Hematopoietic multipotent progenitor cell treated with erythropoietin and hydrocortisone succinate and interleukin-3 and kit ligand, for 17 days (in vitro differentiated cells): Measurements from ENCODE around the gene GPC5.

Experiments used
- DNase-seq: peaks from one replicate; pipeline ENCODE4 v3.0.0-alpha.2; 2015; ENCODE audit warnings: low spot score

GPC5 gene

DNA sequence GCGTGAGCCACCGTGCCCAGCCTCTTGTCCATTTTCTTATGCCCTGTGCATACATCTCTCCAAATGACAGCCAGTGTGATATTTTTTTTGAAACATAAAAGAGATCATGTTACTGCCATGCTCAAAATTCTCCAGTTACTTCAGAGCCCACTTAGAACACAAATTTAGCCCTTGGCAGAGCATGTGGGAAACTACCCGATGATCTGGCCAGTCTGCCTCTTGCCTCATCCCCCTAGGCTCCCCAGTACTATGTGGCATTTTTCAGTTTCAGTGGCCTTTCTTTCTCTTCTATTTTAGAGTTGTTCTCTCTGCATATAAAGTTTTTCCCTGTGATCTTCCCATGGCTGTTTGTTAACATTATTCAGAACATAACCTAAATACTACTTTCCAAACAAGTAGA lies 323.0 kb downstream of the GPC5 start:
- no peak for DNase-seq

DNA sequence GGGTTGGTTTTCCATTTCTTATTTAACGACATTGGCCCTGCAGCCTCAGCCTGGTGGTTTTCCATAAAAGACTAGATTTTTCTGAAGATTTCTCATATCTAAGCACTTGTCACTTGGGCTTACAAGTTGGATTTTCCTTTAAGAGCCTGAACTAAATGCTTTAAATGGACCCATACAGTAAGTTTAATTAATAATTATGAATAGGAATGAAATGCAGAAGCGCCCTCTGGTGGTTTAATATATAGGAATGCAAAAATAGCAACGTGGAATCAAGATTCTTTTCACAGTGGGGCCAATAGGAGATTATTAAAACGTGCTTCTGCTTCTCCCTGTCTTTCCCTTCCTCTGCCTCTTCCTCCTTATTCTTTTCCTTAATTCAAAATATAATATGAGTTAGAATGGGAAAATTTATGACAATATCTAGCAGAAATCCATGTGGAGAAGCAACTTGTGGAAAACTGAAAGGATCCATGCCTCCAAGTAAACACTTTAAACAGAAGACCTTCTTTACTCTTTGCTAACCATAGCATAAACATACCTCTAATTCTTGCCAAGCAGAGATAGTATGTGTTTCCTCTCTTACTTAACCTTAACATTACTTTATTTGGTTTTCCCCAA lies 324.0 kb downstream of the GPC5 start:
- peak; percentile 4 for DNase-seq

DNA sequence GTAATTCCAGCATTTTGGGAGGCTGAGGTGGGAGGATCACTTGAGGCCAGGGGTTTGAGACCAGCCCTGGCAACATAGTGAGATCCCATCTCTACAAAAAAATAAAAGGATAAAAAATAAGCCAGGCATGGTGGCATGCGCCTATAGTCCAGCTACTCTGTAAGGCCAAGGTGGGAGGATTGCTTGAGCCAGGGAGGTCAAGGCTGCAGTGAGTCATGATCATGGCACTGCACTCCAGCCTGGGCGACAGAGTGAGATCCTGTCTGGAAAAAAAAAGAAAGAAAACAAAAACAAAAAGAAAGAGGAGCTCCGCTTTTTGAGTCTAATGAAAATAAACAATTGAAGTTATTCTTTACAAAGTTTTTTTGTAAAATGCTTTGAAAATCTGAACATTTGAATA lies 326.2 kb downstream of the GPC5 start:
- no peak for DNase-seq

DNA sequence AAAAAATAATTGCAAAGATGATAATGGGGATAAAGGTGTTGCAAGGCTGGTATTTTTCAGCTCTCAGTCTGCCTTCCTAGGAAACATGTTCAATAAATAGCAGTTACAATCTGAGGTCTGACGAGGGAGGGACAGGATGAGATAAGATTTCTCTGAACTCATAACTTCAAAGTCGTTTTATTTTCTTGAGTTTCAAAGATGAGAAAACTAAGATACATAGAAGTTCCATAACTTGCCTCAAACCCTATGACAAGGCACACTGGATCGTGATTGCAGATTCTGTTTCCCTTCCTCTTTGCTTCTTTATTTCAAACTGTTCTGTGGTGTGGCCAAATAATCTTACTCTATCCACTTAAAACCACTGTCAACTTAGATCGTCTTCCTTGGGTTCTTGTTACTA lies 327.2 kb downstream of the GPC5 start:
- no peak for DNase-seq

DNA sequence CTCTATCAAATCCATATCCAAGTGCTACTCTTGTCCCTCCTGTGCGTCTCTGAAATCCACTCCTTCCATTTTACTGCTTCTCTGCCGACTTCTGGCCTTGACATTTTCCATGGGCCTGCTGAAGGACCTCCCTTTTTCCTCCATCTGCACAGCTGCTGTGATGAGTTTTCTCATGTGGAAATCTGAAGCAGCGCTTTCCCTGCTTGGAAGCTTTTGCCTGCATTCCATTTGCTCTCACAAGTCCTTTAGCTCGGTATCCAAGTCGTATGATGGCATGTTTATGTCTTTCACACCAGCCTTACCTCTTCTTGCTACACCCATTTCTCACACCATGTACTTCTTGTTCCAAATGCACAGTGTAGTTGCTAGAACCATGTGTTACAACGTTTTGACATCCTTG lies 328.2 kb downstream of the GPC5 start:
- DNase-seq: no peak

DNA sequence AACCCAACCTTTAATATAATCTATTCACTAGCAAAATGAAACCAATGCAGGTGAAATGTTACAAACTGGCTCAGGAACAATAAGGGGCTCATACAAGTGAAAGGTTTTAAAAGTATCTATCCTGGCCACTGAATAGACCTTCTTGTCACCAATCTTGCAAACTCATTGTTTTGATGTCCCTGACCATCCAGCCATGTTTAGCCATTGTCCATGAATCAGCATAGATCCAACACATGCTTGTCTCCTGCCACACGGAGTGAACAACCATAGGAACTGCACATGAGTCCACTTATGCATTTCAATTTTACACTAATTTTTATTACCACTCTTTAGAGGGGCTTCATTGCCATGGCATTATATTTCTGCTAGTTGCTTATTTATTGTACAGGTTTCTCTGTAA lies 331.4 kb downstream of the GPC5 start:
- DNase-seq: no peak

DNA sequence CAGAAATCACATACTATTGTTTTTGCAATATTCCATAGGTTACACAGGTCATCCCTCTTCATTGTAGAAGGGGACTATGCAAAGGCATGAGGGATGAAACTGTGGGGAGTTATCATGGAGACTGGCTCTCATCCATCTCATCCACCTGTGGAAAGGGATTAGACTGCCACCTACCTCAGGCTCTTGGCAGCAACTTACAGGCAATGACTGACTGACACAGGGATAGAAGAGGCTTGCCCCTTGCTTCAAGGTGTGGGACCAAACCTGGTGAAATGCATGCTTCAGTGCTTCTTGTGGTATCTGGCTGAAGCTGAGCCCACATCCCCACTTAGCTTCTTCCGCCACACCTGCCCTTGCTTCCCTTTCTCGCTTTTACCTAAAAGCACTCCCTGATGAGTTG lies 341.3 kb downstream of the GPC5 start:
- no peak for DNase-seq

DNA sequence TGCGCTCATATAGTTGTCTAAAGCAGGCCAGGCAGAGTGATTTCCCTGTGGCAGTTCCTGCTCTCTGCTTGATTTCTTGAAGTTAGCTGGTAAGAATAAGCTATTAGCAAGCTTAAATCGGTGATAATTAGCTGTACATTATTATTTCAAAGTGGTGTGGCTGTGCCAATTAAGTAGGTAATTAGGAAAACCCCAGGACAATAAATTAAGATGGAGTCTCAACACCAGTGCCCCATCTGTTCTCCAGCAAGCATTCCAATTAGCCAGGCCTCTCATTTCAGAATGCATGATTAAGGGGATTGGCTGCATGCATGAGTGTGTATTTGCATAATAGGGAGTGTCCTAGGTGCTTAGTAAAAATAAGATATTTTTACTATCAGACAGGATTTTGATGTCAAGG lies 342.3 kb downstream of the GPC5 start:
- DNase-seq: no peak

DNA sequence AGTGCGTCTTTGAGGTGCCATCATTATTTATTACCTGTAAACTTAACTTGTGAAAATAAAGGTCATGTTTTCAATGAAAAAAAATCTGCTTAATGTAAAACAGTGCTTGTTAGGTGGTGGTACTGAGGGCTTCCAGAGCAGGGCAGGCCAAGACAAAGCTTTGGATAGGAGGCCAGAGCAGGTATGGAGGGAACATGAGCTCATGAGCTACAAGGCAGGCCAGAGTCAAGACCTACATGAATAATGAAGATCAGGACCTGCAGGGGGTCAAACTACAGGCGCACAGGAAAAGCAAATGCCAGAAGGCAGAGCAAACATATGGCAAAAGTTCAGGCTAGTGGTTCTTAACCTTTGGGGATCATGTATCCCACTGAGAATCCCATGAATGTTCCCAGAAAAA lies 343.5 kb downstream of the GPC5 start:
- no peak for DNase-seq

DNA sequence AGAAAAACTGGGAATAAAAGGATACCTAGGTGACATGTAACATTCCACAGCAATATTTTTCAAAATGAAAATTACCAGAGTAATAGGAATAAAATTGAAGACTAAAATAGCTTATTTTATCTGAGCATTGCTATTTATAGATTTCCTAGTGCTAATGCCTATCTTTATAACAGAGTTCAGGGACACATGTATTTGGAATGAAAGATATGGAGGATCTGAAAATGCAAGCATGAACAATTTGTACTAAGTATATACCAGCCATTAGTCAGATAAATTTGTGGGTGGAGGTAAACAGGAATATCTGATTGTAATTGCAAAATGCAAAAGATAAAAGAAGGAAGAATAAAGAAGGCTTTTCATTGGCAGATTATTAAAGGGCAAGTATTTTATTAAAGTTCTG lies 345.9 kb downstream of the GPC5 start:
- no peak for DNase-seq

DNA sequence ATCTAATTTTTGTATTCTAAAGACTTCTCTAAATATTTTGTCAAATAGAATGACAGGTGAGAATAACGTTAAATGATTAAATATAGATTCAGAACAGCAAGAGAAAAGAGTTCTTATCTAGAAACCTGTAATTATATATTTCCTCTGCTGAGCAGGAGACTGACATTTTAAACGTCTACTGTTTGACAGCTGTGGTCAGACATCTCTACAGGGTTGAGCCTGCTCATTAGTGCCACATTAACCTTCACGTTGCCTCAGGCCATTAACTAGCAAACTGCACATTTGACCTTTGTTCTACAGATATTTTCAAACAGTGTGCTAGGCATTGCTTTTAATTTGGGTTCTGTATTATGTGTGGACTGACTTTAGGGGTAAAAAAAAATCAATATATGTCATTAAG lies 347.5 kb downstream of the GPC5 start:
- no peak for DNase-seq

DNA sequence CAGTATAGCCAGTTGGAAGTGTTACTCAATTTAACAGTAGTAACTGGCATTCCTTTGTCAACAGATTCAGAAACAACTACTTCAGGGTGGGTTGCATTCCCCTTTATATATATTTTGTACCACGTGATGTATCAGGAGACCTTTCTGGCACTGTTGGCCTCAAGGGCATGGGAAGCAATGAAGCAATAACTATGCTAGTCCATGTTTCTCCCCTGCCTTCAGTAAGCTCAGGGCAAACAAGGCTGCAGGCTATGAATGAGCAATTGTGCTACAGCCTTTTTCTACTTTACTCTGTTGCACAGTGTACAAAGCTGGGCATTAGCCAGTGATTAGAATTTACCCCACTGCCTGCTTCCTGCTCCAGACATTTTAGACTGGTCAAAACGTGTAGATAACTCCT lies 348.8 kb downstream of the GPC5 start:
- DNase-seq: no peak

DNA sequence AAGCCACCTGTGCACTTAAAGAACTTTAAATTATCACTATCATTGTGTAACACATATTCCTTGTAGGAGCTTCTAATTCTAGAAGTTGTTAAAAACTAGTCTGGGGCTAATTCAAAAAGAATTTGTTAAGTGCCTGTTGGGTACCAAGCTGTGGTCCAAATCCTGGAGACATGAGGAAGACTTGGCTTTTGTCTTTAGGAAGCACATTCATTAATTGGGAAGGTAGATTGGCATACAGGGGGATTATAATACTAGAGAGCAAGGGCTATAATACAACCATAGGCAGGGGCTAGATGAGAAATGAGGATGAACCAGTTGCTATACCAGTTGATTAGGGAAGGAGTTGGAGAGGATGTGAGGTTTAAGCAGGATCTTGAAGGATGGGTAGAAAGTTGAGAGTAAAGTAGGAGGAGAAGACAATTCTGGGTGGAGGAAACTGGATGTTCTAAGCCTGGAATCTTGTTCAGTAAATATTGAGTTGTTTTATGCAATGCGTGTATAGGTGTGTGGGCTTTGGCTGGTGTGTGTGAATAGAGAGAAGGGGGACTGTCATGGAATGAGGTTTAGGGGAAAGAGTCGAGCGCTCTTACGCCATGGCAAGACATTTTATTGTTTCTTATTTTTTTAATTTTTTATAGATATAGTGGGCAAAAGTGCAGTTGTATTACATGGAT lies 350.1 kb downstream of the GPC5 start:
- no peak for DNase-seq

DNA sequence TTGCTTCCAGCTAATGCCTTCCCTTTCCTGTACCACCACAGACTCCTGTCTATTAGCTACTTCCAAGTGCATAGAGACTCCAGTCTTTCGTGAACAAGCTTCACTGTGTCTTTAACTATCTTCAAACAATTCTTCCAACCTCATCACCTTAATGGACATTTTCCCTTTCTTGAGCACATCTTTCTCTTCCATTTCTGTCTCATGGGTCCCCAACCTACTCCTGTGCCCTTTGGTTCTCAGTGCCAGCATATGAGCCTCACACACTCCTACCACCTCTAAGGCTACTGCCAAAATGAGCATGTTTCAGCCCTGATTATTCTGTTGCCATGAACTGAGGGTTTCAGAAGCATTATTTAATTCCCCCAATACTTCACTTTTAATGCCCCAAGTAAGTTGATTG lies 360.3 kb downstream of the GPC5 start:
- no peak for DNase-seq

DNA sequence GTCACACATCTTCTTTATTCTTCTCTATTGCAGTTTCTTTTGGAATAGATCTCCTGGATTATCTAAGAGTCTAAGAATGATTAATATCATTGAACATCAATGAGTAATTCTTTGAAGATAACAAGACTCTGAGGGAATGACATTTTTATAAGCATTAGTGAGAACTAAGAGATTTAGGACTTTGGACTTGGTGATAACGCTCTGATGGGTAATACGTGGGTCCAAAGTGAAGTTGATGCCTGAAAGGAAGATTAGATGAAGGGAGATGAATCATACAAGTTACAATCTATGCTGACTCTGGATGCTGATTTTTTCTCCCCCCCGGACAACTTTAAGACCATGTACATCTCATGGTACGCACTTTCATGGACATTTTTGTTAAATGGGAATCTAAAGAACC lies 364.5 kb downstream of the GPC5 start:
- DNase-seq: no peak

DNA sequence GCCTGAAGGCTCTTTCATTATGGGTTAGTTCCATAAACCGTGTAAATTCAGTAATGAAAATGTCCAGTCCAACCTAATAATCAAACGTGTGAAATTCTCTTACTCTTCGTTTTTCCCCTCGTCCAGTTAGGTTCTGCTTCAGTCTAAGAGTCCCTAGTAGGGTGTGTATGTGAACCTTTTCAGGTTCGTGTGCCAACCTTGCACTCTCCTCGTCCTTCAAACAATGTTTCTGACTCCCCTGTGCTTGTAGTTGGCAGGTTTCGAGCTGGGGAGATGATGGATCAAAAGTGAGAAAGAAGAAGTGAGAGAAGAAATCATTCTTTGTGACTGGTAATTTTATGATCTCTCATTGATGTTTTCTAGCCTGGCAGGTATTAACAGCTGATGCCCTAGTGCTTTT lies 366.1 kb downstream of the GPC5 start:
- DNase-seq: no peak

DNA sequence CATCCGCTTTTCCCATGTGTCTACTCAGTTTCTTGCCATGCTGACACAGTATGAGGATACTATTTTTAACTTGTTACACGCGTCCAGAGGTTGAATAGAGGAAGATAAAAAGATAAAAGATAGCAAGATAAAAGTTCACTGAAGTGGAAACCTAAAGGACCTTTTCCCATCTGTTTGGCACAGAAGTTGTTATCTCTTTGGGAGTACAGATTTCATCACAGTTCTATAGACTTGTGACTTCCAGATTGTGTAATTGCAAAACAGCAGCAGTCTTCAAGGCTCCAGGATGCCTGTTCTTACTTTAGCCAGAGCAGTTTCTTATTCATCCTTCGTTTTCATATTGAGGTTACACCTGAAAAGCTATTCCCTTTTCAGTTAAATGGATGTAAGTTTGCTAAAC lies 369.2 kb downstream of the GPC5 start:
- DNase-seq: no peak

DNA sequence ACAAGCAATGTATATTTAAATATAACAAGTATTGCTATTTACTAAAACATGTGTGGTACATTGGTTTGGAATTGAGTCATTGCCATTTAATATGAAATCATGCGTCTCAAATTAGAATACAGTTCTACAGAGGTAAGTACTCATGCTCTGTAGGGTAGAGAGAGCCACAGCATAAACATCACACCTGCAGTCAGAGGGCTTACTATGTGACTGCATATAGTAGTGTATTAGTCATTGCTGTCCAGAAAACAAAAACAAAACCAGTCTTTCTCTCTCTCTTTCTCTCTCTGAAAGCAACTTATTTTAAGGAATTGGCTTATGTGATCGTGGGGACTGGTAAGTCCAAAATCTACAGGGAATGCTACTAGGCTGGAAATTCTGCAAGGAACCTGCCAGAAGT lies 370.3 kb downstream of the GPC5 start:
- no peak for DNase-seq

DNA sequence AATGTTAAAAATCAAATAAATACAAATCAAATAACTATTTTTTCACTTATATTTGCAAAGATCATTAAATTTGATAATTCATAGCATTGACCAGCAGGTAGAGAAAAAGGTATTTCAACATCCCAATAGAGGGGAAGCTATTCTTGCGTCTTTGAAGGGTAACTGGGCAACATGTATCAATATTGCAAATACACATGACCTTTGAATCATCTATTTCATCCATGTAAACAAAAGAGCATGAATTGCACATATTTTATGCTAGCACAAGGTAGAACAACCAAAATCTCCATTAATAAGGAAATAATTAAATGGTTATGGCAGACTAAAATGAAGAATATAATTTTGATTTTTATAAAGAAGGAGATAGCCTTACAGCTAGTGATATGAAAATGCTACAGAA lies 372.8 kb downstream of the GPC5 start:
- no peak for DNase-seq

DNA sequence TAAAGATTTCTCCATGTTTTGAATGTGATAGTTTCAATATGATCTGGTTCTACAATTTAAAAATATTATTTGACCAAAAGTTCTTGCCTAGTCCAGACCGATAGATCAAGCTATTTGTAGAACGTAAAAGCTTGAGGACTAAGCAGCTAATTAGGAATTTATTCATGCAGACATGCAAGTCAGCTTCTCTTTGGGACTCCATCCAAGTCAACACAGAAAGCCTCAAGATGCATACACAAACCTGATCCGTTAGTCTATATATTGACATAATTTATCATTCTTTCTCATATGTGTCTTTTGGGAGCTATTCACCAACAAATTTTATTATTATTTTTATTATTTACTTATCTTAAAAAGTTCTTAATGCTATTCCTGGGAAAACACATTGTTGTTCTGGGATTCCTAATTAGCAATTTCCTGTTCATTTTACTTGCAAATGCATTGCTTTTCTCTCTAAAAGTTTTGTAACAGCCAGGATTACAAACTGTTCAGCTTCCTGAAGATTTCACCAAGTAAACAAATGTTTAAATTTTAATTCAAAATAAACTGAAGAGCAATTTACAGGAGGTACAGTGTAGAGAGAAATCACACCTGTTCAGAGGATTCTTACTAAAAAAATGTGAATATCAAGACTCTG lies 375.3 kb downstream of the GPC5 start:
- no peak for DNase-seq

DNA sequence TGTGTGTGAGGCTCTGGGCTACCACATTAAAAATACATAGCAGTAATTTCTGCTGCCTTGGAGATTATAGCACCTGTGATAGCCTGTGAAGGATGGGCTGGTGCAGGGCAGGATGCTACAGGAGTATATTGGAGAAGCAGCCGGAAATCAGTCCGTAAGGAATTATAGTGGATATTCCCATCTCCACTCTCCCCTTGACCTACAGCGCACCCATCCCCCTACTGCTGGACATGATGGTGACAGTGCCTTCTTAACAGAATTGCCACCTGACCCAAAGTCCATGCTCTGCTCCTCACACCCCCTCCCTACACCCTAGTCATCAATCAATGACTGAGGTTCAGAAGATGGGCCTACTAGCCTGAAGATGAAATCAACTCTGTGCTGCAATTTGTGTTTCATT lies 376.0 kb downstream of the GPC5 start:
- DNase-seq: no peak

DNA sequence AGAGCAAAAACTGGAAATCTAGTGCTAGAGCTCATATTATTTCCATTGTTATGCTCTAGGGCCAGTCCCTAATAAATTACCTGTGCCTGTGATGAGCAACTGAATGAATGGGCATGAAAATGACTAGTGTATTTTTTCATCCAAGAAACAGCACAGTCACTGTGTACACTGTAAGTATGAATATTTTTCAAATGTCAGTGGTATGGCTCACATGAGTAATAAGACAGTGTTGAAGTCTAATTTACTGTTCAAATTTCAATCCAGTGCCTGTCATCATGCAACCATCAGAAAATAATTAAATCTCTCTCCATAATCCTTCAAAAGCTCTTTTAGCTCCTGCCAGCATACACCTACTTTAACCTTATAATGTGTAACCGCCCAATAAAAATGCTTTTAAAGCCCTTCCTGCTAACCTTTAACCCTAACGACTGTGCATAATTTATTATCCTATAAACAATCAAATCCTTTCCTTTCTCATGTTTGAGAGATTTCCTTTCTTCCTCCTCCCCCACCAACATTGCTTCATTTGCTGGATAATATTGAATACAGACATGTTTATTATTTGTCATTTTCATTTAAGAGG lies 378.3 kb downstream of the GPC5 start:
- DNase-seq: no peak

DNA sequence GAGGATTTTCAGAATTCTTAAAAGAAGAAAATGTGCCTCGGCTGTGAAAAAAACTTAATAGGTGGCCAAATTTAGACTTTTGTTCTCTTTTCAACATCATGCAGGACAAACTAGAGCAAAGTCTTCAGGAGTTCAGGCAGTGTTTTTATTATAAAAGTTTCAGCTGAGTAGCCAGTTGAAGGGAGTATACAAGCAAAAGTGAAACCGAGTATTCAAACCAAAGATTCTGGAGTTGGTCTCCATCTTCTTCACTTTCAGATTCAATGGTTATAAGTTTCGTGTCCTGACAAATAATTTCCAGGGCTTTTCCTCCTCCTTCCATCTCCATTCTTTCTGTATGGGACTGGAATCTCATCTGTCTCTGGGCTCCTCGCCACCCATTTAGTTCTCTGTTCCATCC lies 379.7 kb downstream of the GPC5 start:
- DNase-seq: no peak
